Activated CD4-positive, CD25-positive, alpha-beta regulatory T cell treated with anti-CD3 and anti-CD28 coated beads, Interleukin-2, amount 50 U/mL, for 16 hours (primary cell): ENCODE data around the gene RTRAF.

Experiments
- DNase-seq: peaks from one replicate; pipeline ENCODE4 v3.0.0-alpha.2; 2020; ENCODE audit warnings: low read depth, low spot score

Gene RTRAF

GRCh38 chr14:52049271-52049670 is 59.9 kb downstream of the RTRAF start:
- no peak for DNase-seq

GRCh38 chr14:52049721-52050588 is 60.6 kb downstream of the RTRAF start:
- no peak for DNase-seq

GRCh38 chr14:52051251-52051650 is 61.9 kb downstream of the RTRAF start:
- no peak for DNase-seq

GRCh38 chr14:52051871-52052270 is 62.5 kb downstream of the RTRAF start:
- no peak for DNase-seq

- DNase-seq: no peak
Measured at GRCh38 chr14:52052288-52052943, 63.1 kb downstream of the RTRAF start.

- no peak for DNase-seq
Measured at GRCh38 chr14:52053044-52053443, 63.7 kb downstream of the RTRAF start.

- no peak for DNase-seq
Measured at GRCh38 chr14:52054678-52055077, 65.3 kb downstream of the RTRAF start.

- no peak for DNase-seq
Measured at GRCh38 chr14:52055167-52055566, 65.8 kb downstream of the RTRAF start.

- no peak for DNase-seq
Measured at GRCh38 chr14:52058341-52058740, 69.0 kb downstream of the RTRAF start.

- DNase-seq: no peak
Measured at GRCh38 chr14:52059649-52060048, 70.3 kb downstream of the RTRAF start.

GRCh38 chr14:52060080-52060479 is 70.7 kb downstream of the RTRAF start:
- no peak for DNase-seq
